ENCODE results near the gene ZFYVE28.

The ZFYVE28 gene

DNA sequence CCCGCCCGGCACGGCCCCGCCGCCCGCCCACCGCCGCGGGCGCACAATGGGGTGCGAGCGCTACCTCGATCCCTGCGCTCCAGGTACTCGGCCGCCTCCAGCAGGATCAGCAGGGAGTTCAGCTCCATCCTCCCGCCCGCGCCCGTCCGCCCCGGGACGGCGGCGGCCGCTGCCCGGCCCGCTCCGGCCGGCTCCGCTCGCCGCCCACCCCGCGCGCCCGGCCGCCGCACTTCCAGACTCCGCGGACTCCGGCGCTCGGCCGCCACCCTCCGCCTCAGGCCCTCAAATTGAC is 156.6 kb downstream of the ZFYVE28 start, which contains the start of gene MXD4:
Gene MXD4, minus strand, starts transcription at position 257 of the 292 bp plus-strand sequence. Its CDS starts 129 bp downstream, at position 128.
- Histone ChIP-seq H3K9me2 (replicated peaks; ENCODE audit: insufficient read depth, low read length) (no peaks in the 10 kb centered on the region), H3K27me3 (ENCODE audit: low read length) (no peaks in the 10 kb centered on the region), H3F3A (ENCODE audit: insufficient read depth) (no peaks in the 10 kb centered on the region), H2AFZ (ENCODE audit: low read depth, low read length, severe bottlenecking) (peak within 1 kb of the TSS; percentile 96), H3K36me3 (ENCODE audit: low read length) (no peaks in the 10 kb centered on the region), H3K4me3 (ENCODE audit: insufficient read depth, low read length, poor library complexity, severe bottlenecking) (peak within 1 kb of the TSS; percentile 75), H3K79me2 (ENCODE audit: insufficient read depth, low read length) (no peaks in the 10 kb centered on the region), H4K20me1 (ENCODE audit: low read depth, low read length) (no peaks in the 10 kb centered on the region), H3K27ac (ENCODE audit: low read depth, low read length) (peak within 1 kb of the TSS; percentile 13; the same call in 1 of the 2 replicates), H3K4me2 (ENCODE audit: low read depth, low read length, poor library complexity, severe bottlenecking) (peak within 1 kb of the TSS; percentile 80), H3K9me3 (ENCODE audit: insufficient read depth, low read length) (no peaks in the 10 kb centered on the region), H3K9ac (ENCODE audit: low read length) (peak within 1 kb of the TSS; percentile 84)
- TF ChIP-seq, protein P1, sequence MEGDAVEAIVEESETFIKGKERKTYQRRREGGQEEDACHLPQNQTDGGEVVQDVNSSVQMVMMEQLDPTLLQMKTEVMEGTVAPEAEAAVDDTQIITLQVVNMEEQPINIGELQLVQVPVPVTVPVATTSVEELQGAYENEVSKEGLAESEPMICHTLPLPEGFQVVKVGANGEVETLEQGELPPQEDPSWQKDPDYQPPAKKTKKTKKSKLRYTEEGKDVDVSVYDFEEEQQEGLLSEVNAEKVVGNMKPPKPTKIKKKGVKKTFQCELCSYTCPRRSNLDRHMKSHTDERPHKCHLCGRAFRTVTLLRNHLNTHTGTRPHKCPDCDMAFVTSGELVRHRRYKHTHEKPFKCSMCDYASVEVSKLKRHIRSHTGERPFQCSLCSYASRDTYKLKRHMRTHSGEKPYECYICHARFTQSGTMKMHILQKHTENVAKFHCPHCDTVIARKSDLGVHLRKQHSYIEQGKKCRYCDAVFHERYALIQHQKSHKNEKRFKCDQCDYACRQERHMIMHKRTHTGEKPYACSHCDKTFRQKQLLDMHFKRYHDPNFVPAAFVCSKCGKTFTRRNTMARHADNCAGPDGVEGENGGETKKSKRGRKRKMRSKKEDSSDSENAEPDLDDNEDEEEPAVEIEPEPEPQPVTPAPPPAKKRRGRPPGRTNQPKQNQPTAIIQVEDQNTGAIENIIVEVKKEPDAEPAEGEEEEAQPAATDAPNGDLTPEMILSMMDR (IDR thresholded peaks at IDR 0.05; ENCODE audit: insufficient read depth, low read length, poor library complexity, severe bottlenecking), result no peak
- TF ChIP-seq EZH2phosphoT487 (conservative IDR thresholded peaks at IDR 0.05; ENCODE audit: low read length), result no peak

DNA sequence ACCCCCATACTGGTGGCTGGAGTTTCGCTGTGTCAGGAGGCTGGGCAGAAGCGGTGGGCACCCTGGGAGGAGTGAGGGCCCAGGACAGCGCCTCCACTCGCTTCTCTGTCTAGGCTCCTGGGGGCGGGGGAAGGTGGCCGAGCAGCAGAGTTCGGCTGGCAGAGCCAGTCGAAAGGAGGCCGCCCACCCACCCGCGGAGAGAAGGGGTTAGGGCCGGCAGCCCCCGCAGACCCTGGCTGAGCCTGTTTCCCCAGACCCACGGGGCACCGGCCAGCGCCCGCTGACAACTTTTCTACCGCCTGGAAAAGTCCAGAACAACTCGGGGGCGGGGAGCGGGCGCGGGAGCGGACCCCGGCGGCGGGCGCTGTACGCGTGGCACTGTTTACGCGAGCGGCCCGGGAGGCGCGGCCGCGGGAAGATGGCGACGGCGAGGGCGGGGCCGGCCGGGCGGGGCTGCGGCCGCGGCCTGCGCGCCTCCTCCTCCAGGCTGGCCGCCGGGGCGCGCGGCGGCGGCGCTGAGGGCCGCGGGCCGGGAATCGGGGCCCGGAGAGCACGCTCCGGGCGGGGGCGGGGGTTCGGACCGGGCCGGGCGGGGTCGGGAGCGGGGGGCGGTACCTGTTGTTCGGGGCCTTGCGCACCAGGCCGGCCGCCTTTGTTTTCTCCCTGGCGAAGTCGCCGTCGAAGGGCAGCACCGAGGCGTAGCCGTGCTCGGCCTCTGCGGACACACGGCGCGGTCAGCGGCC is 157.2 kb downstream of the ZFYVE28 start:
- H2AFZ ChIP-seq (ENCODE audit: low read depth, low read length, severe bottlenecking), result peak overlapping the region; percentile 71
- H3K9me2 ChIP-seq (replicated peaks; ENCODE audit: insufficient read depth, low read length), result no peaks in the 10 kb centered on the region

DNA sequence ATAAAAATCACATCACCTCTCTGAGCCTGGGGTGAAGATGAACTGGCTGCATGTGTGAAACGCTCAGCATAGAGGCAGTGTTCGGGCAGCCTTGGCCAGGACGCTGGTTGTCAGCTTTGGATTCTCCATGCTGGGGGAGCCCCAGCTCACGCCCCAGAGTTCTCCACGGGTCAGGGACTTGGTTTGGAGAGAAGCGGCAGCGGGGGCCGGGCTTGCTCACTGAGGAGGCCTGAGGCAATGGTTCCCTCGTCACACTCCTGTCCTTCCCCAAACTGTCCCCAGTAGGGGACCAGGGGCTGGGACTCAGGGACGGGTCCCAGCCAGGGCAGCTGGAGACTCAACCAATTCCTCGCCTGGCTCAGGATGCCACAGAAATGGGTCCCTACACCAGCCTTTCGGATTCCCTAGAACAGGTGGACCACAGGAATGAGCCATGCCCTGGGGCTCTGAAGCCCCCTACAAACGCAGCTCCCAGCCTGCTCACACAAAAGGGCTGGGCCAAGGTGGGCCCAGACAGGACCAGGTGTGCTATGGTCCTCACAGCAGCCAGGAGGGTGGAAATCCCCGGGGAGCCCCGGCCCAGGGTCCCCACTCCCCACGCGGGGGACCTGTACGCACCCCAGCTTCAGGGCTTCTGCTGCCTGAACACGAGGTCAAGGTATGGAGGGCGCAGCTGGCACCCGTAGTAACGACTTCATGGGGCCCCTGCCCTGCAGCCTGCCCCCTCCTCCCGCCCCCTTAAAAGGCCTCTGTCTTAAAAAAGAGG is 157.9 kb downstream of the ZFYVE28 start:
- no peaks in the 10 kb centered on the region for H3K27me3 ChIP-seq (ENCODE audit: low read length)
- TF ChIP-seq EZH2phosphoT487 (conservative IDR thresholded peaks at IDR 0.05; ENCODE audit: low read length), result no peak
- TF ChIP-seq, protein P1 (IDR thresholded peaks at IDR 0.05; ENCODE audit: insufficient read depth, low read length, poor library complexity, severe bottlenecking), result no peak
- H3K9me3 ChIP-seq (ENCODE audit: insufficient read depth, low read length), result no peaks in the 10 kb centered on the region
- peak overlapping the region; percentile 79 for H3K4me2 ChIP-seq (ENCODE audit: low read depth, low read length, poor library complexity, severe bottlenecking)
- H3K79me2 ChIP-seq (ENCODE audit: insufficient read depth, low read length), result no peaks in the 10 kb centered on the region
- H2AFZ ChIP-seq (ENCODE audit: low read depth, low read length, severe bottlenecking), result no peak overlapping the region
- no peaks in the 10 kb centered on the region for H4K20me1 ChIP-seq (ENCODE audit: low read depth, low read length)
- H3K27ac ChIP-seq (ENCODE audit: low read depth, low read length), result no peak overlapping the region
- peak overlapping the region; percentile 58; the same call in 1 of the 2 replicates for H3K9ac ChIP-seq (ENCODE audit: low read length)
- peak overlapping the region; percentile 69 for H3K4me3 ChIP-seq (ENCODE audit: insufficient read depth, low read length, poor library complexity, severe bottlenecking)
- H3K36me3 ChIP-seq (ENCODE audit: low read length), result no peaks in the 10 kb centered on the region
- no peaks in the 10 kb centered on the region for H3F3A ChIP-seq (ENCODE audit: insufficient read depth)
- H3K9me2 ChIP-seq (replicated peaks; ENCODE audit: insufficient read depth, low read length), result no peaks in the 10 kb centered on the region

More for the DNA sequence above, 157.2 kb downstream of the ZFYVE28 start:
- Histone ChIP-seq H3K4me2 (ENCODE audit: low read depth, low read length, poor library complexity, severe bottlenecking) (peak overlapping the region; percentile 79), H3K27me3 (ENCODE audit: low read length) (no peaks in the 10 kb centered on the region), H3K27ac (ENCODE audit: low read depth, low read length) (no peak overlapping the region), H3F3A (ENCODE audit: insufficient read depth) (no peaks in the 10 kb centered on the region), H3K4me3 (ENCODE audit: insufficient read depth, low read length, poor library complexity, severe bottlenecking) (peak overlapping the region; percentile 69), H3K9ac (ENCODE audit: low read length) (peak overlapping the region; percentile 58), H4K20me1 (ENCODE audit: low read depth, low read length) (no peaks in the 10 kb centered on the region), H3K9me3 (ENCODE audit: insufficient read depth, low read length) (no peaks in the 10 kb centered on the region), H3K36me3 (ENCODE audit: low read length) (no peaks in the 10 kb centered on the region), H3K79me2 (ENCODE audit: insufficient read depth, low read length) (no peaks in the 10 kb centered on the region)
- TF ChIP-seq EZH2phosphoT487 (conservative IDR thresholded peaks at IDR 0.05; ENCODE audit: low read length), result no peak
- TF ChIP-seq, protein P1 (IDR thresholded peaks at IDR 0.05; ENCODE audit: insufficient read depth, low read length, poor library complexity, severe bottlenecking), result no peak

Measured in SU-DHL-6 (cell line).